Measurements from ENCODE around the gene TREH. TPM values are rescaled to one million over a fixed set of nuclear protein-coding genes. Genes with fewer than 3 reads are reported as not detected.

TREH gene
- total and polyA plus RNA-seq, 4 donors = 0.17 to 1.1 (median 0.19) TPM; not detected in 1

DNA sequence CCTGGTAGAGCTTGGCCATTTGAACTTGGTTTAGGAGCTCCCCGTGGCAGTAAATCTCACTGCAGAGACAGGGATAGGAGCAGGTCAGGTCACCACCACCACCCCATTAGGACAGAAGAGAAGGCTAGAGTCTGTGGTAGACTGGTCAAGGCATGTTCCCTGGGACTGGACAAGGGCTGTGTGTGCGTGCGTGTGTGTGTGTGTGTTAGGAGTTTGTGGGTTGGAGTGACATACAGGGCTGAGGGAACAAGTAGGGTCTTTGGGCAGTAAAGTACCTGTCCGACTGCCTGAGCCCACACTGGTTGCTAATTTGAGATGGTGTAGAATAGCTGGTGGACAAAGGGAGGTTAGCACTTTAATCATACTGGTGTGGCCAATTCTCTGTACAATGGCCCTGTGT is 16.1 kb downstream of the TREH start:
- Histone ChIP-seq H3K9me3 (ENCODE audit: control insufficient read depth in 4 of 4, insufficient read depth in 3 of 4, low read length in 3 of 4) (no peaks in the 10 kb centered on the region), H3K36me3 (ENCODE audit: control insufficient read depth in 4 of 4, insufficient read depth in 4 of 4, low read length in 4 of 4) (no peaks in the 10 kb centered on the region), H3K4me3 (no peak overlapping the region), H3K9ac (ENCODE audit: insufficient read depth in 1 of 2, low read length in 2 of 2) (no peak overlapping the region), H3K27ac (ENCODE audit: low read depth in 1 of 2, low read length in 1 of 2) (no peak overlapping the region), H3K4me1 (ENCODE audit: control insufficient read depth in 5 of 5, insufficient read depth in 5 of 5, low read length in 5 of 5) (peaks cover 0 to 4% (median 3%) of the 10 kb centered on the region in 5 donors), H3K27me3 (ENCODE audit: control insufficient read depth in 3 of 3, insufficient read depth in 3 of 3, low read length in 2 of 3) (no peaks in the 10 kb centered on the region)
- ATAC-seq (ENCODE audit: insufficient read depth, low FRiP score) (no peak), DNase-seq (no peak)
- 90 to 91% methylated on average over 4 of the region's 4 CpGs for WGBS, 2 donors
- TF ChIP-seq CTCF (IDR thresholded peaks at IDR 0.05; ENCODE audit: control extremely low read depth, extremely low read depth) = no peak

DNA sequence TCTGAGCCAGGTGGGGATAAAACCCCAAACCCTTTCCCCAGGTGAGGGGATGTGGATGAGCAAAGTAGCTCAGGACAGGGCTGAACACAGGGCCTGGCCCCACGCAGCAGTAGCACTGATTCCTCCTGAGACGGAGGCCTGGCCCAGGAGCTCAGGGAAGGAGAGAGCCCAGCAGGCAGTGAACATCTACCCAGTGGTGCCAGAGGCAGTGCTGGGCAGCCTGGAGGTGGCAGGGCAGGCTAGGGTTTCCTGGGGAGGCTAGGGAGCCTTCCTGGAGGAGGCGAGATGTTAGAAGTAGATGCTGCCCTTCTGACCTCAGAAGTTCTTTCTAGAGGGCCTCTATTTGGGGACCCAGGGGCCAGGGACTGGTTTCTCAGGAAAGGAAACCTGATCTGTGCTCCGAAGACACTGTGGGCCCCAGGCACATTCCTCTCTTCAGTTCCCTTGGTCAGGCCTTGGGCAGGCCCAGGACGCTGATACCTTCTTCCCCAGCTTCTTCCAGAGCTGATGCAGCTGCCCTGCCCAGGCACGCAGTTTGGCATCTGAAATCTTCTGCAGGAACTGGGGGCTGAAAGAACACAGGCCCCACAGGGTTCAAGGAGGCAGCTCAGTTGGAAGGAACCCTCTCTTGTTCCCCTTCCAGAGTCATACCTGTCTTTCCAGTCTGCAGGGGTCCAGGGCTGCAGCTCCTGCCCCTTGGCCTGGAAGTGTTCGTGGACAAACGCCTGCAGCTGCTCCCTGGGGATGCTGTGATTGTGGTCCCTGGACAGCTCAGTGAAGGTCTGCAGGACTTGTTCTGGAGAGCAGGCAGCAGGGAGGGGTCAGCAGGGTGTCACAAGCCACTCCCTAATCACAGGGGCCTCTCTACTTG is 16.8 kb downstream of the TREH start:
- ATAC-seq (ENCODE audit: insufficient read depth, low FRiP score) (no peak), DNase-seq (no peak)
- WGBS, 2 donors = 80 to 82% methylated on average over 8 of the region's 8 CpGs
- Histone ChIP-seq H3K9ac (ENCODE audit: insufficient read depth in 1 of 2, low read length in 2 of 2) (no peak overlapping the region), H3K36me3 (ENCODE audit: control insufficient read depth in 4 of 4, insufficient read depth in 4 of 4, low read length in 4 of 4) (peaks cover 0 to 6% (median 0%) of the 10 kb centered on the region in 4 donors), H3K4me1 (ENCODE audit: control insufficient read depth in 5 of 5, insufficient read depth in 5 of 5, low read length in 5 of 5) (peaks cover 0 to 4% (median 3%) of the 10 kb centered on the region in 5 donors), H3K9me3 (ENCODE audit: control insufficient read depth in 4 of 4, insufficient read depth in 3 of 4, low read length in 3 of 4) (no peaks in the 10 kb centered on the region), H3K4me3 (no peak overlapping the region), H3K27me3 (ENCODE audit: control insufficient read depth in 3 of 3, insufficient read depth in 3 of 3, low read length in 2 of 3) (no peaks in the 10 kb centered on the region), H3K27ac (ENCODE audit: low read depth in 1 of 2, low read length in 1 of 2) (no peak overlapping the region)
- TF ChIP-seq CTCF (IDR thresholded peaks at IDR 0.05; ENCODE audit: control extremely low read depth, extremely low read depth) = no peak

GRCh38 chr11:118661425-118662301 is 17.8 kb downstream of the TREH start:
- WGBS, 2 donors = 88 to 91% methylated on average over 19 of the region's 19 CpGs
- ATAC-seq (ENCODE audit: insufficient read depth, low FRiP score) (no peak), DNase-seq (no peak)
- Histone ChIP-seq H3K27ac (ENCODE audit: low read depth in 1 of 2, low read length in 1 of 2) (no peak overlapping the region), H3K9ac (ENCODE audit: insufficient read depth in 1 of 2, low read length in 2 of 2) (no peak overlapping the region), H3K4me1 (ENCODE audit: control insufficient read depth in 5 of 5, insufficient read depth in 5 of 5, low read length in 5 of 5) (peaks cover 0 to 4% (median 3%) of the 10 kb centered on the region in 5 donors), H3K36me3 (ENCODE audit: control insufficient read depth in 4 of 4, insufficient read depth in 4 of 4, low read length in 4 of 4) (peaks cover 0 to 14% (median 0%) of the 10 kb centered on the region in 4 donors), H3K27me3 (ENCODE audit: control insufficient read depth in 3 of 3, insufficient read depth in 3 of 3, low read length in 2 of 3) (no peaks in the 10 kb centered on the region), H3K9me3 (ENCODE audit: control insufficient read depth in 4 of 4, insufficient read depth in 3 of 4, low read length in 3 of 4) (no peaks in the 10 kb centered on the region), H3K4me3 (no peak overlapping the region)
- no peak for TF ChIP-seq CTCF (IDR thresholded peaks at IDR 0.05; ENCODE audit: control extremely low read depth, extremely low read depth)

Data from lung (tissue), 12 donors.